SKM-1 (cell line): ENCODE results near the gene RBMY1D.
"Not testable (repeated sequence)": the region's sequence is repeated elsewhere in the genome, so short reads cannot be mapped to it uniquely, and the experiment has no call there.

Source experiments
- DNase-seq: peaks from one replicate; lab custom pipeline; 2025; ENCODE audit not compliant: unreplicated experiment; lab: John Stamatoyannopoulos, UW

The RBMY1D gene

DNA sequence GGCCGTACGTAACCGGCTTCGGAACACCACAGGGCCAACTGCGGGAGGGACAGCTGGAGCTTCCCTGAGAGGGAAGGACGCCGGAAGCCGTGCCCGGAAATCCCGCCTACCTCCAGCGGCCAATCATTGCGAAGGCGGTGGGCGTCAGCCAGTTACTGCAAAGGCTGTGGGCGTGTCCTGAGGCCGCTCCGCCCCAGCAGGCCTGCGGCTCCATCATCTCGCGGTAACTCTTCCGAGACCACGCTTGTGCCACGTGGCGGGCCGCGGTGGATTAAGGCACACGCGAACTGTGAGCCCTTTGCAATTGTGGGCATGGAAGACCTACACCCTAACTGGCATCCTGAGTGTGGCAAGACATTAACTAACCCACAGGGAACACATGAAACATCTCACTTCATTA is at the start of gene RBMY1D:
RBMY1D (minus strand) TSS at position 101 of the 400 bp plus-strand sequence. CDS start 2,013 bp downstream, outside the sequence.
- DNase-seq = not testable (repeated sequence)

DNA sequence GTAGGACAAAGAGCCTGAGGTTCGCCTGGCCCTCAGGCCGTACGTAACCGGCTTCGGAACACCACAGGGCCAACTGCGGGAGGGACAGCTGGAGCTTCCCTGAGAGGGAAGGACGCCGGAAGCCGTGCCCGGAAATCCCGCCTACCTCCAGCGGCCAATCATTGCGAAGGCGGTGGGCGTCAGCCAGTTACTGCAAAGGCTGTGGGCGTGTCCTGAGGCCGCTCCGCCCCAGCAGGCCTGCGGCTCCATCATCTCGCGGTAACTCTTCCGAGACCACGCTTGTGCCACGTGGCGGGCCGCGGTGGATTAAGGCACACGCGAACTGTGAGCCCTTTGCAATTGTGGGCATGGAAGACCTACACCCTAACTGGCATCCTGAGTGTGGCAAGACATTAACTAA is 23.6 kb upstream of the RBMY1D start, which contains the start of gene RBMY1E:
RBMY1E (minus strand) TSS at position 101 of the 400 bp plus-strand sequence. CDS start 1,978 bp downstream, outside the sequence.
- DNase-seq = not testable (repeated sequence)

DNA sequence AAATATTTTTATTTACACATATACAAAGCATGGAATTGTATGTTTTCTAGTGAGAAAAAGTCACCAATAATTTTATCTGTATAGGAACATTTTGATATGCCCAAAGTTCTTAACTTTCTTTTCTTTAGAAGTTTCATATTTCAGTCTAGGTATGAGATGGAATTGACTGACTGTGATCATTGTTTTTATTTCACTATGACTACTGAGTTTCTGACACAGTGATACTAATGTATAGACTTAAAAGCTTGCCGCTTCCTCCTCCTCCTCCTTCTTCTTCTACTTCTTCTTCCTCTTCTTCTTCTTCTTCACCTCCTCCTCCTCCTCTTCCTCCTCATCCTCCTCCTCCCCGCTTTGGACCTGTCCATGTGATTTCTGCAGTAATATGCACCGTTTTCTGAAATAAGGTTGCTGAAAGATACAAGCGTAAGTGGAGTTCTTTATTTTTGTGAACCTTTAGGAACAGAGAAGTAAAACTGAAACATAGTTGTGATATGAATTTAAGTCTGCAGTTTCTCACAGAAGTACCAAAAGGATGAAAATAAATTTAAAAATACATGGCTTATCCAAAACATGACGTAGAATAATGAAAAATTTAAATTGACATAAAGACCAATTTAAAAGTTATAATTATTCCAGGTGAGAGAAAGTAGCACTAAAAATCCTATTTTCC is 24.8 kb downstream of the RBMY1D start:
- DNase-seq = not testable (repeated sequence)

DNA sequence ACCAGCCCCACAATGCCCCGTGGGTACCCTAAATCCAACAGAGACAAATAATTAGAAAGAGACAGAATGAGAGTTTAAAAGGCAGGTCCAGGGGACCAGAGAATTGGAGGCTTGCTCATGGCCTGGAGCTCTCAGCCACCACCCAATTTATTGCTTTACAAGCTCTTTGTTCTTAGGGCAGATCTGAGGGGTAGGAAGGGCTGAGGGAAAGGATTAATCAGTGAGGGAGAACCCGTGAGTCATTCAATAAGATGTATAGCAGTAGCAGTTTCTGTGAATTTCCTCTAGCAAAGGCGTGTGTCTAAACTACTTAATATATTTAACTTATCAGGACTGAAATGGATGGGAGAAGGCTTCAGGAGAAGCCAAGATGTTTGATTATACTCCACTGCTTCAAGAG is 48.8 kb downstream of the RBMY1D start:
- DNase-seq = no peak

DNA sequence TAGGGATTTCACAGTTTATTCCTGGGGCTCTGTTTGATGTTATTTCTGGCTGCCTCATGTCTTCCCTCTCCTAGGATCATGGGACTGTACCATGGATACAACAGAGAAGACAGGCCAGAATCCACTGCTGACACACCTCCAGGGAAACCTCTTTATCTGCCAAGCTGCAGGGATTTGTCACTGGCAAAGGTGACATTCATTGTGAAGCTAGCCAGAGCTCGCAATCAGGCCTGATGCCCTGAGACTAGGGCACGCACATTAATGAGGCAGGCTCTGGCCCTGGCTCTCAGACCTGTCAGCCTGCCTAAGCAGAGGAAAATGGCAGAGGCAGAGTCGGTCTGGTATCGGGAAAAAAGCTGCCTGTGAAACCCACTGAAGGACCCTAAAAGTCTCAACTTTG is 52.2 kb downstream of the RBMY1D start:
- no peak for DNase-seq

DNA sequence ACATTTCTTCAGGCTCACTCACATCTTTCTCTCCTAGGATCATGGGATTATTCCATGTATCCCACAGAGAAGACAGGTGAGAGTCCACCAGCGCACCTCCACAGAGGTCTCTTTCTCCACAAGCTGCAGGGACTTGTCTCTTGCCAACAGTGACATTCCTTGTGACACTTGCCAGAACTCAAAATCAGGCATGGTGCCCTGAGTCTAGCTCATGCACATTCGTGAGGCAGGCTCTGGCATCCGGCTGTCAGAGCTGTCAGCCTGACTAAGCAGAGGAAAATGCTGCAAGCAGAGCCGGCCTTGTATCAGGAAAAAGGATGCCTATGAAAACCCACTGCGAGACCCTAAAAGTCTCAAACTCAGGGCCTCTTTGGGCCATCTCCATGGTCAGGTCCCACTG is 54.8 kb downstream of the RBMY1D start:
- no peak for DNase-seq

DNA sequence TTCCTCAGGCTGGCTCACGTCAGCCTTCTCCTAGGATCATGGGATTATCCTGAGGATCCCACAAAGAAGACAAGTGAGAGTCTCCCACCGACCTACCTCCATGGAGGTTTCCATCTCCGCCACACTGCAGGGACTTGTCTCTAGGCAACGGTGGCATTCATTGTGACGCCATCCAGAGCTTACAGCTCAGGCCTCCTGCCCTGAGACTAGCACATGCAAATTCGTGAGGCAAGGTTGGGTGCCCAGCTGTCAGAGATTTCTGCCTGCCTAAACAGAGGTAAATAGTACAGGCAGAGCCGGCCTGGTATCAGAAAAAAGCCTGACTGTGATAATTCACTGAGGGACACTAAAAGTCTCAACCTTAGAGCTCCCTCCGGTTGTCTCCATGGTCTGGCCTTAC is 58.0 kb downstream of the RBMY1D start:
- no peak for DNase-seq

DNA sequence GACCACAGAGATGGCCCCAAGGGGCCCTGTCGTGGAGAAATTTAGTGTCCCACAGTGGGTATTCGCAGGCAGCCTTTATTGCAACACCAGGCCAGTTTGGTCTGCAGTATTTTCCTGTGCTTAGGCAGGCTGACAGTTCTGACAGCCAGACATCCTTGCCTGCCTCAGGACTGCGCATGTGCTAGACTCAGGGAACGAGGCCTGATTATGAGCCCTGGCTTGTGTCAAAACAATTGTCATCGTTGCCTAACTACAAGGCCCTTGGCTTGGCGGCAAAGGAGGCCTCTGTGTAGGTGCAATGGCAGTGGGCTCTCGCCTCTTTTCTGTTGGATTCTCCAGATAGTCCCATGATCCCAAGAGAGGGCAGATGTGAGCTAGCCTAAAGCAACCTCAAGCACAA is 59.3 kb downstream of the RBMY1D start:
- DNase-seq = no peak
